Kidney capillary endothelial cell (primary cell): Measurements from ENCODE around the gene PTPN2.
"Not testable (repeated sequence)": the region's sequence is repeated elsewhere in the genome, so short reads cannot be mapped to it uniquely, and the experiment has no call there.

Experiments
- DNase-seq: peaks from one replicate; pipeline ENCODE4 v3.0.0-alpha.2; 2018; ENCODE audit warnings: low spot score

Gene PTPN2

DNA sequence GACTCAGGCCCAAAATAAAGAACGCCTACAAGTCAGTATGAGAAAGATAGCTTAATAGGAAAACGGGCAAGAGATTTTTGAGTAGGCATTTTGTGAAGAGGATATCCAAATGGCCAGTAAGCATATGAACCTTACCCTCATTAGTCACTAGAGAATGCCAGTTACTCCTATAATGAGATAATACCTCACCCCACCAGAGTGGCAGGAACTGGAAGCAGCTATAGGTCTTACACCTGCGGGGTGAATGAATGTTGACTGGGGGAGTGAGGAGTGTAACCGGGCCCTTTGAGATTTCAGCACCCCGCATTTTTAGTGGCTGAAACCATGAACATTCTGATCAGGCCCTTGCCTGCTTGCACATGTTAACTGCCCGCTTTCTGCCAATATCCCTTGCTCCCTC, 7.5 kb upstream of the PTPN2 start:
- DNase-seq = no peak

DNA sequence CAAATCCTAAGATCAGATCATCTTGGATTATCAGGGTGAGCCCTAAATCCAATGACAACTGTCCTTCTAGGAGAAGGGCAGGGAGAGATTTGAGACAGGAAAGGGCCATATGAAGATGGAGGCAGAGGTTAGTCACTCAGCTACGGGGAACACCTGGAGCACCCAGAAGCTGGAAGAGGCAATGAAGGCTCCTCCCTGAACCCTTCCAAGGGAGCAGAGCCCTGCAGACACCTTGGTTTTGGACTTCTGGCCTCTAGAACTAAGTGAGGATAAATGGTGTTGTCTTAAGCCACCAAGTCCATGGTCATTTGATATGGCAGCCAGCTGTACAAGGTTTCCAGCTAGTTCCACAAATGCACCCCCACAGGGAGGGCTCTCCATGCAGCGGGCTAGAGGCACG, 6.9 kb upstream of the PTPN2 start:
- no peak for DNase-seq

DNA sequence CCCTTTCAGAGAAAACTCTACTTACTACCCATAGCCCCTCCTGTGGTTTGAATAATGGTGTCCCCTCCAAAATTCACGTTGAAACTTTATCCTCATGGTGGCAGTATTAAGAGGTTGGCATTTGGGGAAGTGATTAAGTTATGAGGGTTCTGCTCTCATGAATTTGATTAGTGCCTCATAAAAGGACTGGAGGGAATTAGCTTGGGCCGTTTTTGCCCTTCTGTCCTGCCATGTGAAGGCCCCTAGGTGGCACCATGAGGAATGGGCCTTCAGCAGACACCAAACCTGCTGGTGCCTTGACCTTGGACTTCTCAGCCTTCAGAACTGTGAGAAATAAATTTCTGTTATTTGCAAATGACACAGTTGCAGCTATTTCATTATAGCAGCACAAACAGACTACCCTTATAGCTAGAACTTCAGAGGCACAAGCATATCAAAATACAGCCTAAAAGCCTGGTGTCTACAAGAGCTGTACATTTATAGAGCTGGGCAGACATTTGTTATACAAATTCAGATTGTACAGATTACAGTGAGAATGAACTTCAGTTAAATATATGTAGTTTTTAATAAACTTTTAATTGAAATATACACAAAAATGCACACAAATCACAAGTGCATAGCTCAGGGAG, 2.6 kb upstream of the PTPN2 start:
- no peak for DNase-seq

DNA sequence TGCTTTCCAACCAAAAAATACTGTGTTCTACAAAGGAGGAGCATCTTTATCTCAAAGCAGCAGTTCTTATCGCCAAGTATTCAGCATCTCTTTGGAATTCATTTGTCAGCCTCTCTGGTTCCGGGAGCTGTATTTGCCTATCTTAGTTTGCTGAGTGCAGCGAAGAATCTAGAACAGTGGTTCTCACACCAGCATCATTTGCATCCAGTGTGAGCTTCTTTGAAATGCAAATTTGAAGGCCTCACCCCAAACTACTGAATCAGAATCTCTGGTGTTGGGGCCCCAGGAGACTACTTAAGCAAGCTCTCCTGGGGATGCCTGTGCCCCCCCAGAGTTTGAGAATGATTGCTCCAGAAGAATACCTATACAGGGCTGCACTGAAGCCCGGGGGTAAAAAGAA, 1.5 kb upstream of the PTPN2 start:
- DNase-seq = no peak

DNA sequence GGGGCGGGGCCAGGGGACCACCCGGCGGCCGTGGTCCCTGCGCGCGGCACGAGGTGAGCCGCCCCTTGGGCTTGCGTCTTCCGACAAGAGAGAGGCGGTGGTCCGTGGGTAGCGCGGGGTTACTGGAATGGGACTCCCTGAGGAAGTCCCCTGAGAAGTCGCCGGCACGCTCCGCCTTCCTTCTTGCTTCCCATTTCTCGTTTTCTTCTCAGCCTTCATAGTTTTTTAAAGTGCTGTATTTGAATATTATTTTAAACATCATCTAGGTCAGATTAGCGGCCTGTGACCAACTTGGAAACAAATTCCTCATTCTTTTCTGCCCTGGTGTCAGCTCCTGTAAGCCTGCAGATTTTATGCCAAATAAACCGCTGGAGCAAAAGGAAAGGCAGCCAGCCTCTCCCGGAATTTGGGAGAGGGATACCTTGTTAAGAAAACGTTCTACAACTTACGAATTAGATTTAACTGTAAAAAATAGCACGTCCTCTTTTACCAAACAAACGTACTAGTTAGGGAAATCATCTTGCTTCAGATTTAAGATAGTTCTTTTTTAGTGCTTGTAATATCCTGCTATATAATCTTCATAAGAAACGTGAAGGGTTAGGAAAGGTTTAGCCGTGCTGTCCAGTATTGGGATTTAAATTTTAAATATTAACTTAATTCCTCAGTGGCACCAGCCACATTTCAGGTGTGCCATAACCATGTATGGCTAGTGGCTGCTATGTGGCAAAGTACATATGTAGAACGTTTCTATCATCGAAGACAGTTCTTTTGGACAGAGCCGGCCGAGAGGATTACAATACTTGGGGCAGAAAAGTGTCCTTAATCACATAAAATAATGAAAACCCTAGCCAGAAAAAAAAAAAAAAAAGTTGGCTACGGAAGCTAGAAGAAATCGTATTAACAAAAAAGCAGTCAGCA, 628 bp upstream of the PTPN2 start:
- DNase-seq = no peak

DNA sequence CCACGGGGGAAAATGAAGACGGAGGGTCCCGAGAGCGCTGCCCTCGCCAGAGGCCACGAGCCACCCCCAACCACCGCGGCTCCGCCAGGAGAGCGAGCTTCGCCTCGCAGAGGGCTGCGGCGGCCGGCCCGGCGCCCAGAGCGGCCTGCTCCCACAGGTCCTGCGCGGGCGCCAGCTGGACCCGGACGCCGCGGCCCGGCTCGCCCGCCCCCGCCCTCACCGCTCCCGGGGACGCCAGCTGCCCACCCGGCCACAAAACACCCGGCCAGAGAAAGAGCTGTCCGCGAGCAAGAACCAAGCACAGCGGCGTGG, 709 bp downstream of the PTPN2 start:
- no peak for DNase-seq

DNA sequence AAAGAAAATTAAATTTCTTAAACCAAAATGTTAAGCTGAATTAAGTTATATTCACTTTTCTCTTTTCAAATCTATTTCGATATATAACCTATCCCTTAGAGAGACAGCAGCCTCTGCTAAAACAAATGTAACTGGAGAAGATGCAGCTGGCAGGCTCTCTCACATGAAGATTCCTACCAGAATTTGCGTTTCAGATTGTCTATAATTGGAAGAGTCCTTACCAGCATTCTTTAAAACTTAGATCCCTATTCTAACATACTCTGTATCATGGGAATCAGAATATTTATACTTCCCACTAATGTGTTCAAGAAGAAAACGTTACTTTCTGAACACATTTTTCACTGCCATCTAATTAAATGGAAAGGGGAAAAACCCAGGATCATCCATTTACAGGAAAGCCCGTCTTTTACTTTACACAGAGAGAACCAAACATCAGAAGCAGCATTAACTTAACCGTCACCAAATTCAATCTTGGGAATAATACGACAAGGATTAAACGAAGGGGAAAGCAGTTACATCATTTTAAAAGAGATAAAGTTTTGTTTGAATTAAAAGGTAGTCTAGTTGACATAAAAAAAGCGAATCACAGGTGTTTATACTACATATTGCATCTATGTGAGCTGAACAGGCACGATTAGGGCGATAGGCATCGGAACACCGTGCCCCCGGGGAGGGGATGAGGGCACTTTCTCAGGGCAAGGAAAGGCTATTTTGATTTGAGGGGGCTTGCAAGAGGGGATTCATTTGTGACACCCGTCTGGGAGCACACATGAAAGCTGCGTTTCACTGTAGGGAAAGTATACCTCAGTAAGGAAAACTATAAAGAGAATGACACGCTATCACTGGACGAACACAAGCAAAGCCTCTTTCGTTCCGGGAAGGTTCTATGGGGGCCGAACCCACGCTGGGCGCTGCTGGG, 1.3 kb downstream of the PTPN2 start:
- no peak for DNase-seq

DNA sequence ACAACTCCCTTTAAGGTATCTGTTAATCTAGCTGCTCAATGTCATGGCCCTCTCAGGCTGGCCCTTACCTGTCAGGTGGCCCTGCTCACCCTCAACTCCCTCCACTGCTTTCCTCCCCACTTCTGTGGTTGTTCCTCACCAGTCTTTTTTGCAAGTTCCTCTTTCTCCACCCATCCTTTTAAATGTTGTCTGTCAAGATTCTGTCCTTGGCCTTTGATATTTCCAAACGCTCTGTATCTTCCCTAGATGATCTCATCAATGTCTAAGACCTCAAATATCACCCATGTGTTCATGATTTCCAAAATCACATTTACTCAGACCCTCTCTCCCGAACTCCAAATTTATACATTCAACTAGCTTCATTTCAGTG, 3.5 kb downstream of the PTPN2 start:
- DNase-seq = no peak

DNA sequence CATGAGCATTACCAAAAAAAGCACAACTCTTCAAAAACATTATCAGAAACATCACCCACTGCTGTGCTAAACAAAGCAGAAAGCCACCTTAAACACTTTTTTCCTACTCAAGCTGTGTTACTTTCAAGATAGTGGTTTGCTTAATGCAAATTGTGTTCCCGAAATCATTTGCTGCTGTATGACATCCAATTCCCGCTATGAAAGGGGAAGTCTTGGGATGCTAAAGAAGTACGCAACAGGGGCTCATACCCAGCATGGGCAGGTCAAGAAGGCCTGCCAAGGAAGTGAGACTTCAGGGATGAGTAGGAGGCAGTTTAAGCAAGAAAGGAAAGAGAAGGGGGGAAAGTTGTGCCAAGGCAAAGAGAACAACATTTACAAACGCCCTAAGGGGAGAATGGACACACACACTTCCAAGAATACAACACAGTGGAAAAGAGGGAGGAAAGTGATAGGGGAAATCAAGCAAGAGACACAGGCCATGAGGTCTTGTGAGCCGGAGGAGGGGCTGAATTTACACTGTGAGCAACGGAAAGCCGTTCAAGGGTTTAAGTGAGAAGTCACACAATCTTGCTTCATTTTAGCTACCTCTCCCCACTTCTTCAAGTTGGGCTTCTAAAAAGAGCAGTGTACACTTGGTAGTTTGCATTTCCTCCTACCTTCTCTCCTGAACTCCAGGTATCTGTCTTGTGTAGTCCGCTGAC, 4.0 kb downstream of the PTPN2 start:
- DNase-seq = no peak

DNA sequence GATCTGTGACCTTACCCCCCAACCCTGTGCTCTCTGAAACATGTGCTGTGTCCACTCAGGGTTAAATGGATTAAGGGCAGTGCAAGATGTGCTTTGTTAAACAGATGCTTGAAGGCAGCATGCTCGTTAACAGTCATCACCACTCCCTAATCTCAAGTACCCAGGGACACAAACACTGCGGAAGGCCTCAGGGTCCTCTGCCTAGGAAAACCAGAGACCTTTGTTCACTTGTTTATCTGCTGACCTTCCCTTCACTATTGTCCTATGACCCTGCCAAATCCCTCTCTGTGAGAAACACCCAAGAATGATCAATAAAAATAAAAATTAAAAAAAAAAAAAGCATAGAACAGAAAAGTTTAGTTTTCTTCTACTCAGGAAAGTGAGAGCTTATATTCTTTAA, 9.0 kb downstream of the PTPN2 start:
- DNase-seq = not testable (repeated sequence)

DNA sequence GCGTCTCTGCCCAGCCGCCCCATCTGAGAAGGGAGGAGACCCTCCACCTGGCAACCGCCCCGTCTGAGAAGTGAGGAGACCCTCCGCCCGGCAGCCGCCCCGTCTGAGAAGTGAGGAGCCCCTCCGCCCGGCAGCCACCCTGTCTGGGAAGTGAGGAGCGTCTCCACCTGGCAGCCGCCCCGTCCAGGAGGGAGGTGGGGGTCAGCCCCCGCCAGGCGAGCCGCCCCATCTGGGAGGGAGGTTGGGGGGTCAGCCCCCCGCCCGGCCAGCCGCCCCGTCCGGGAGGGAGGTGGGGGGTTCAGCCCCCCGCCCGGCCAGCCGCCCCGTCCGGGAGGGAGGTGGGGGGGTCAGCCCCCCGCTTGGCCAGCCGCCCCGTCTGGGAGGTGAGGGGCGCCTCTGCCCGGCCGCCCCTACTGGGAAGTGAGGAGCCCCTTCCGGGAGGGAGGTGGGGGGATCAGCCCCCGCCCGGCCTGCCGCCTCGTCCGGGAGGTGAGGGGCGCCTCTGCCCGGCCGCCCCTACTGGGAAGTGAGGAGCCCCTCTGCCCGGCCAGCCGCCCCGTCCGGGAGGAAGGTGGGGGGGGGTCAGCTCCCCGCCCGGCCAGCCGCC, 10.0 kb downstream of the PTPN2 start:
- DNase-seq = not testable (repeated sequence)

DNA sequence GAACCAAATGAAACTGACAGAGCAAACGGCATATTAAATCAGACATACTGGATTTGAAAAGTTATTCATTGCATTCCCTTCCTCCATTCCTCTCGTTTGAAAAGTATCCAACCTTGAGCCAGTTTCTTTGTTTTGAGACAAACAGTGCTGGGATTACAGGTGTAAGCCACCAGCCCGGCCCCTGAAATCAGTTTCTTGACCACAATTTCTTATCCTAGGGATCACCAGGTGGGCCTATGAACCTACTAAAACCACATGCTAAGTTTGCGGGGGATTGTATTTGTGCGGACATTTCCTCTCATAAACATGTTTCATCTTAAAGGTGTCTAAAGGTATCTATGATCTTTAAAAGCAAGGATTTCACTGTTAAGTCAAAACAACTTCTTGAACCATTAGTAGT, 11.6 kb downstream of the PTPN2 start:
- no peak for DNase-seq

DNA sequence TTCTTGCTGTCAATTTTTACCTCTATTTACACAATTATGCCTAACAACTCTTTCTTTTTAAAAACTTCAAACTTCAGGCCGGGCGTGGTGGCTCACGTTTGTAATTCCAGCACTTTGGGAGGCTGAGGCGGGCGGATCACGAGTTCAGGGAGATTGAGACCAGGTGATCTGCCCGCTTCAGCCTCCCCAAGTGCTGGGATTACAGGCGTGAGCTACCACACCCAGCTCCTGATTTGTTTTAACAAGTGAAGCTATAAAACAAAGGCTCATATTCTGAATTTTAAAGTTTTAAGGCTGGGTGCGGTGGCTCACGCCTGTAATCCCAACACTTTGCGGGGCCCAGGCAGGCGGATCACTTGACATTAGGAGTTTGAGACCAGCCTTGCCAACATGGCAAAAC, 15.5 kb downstream of the PTPN2 start:
- DNase-seq = no peak

DNA sequence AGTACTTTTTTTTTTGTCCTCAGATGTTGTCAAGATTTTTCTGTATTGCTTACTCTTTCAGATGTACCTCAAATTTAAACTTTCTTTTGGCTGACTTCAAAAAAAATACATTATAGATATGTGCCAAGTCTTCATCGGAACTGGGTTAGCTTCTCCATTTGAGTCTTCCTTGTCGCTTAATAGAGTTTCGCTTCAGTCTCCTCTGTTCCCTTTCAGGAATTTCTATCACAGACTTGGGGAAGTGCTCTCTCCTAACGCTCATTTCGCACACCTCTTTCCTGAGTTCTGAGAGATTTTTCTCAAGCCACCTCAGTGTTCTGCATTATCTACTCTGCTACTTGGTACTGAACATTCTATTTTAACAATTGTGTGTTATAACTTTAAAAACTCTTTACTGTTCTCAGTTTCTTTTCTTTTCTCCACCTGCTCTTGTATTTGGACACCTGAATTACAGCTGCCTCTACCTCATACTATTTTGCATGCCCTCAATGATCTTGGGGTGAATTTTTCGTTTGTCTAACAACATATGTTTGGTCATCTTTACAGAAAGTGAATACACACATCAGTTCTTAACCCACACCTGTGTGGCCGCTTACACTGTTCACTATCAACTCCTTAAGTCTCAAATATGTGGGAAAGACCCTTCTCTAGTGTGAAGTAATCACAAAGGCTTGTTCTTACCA, 16.5 kb downstream of the PTPN2 start:
- no peak for DNase-seq

DNA sequence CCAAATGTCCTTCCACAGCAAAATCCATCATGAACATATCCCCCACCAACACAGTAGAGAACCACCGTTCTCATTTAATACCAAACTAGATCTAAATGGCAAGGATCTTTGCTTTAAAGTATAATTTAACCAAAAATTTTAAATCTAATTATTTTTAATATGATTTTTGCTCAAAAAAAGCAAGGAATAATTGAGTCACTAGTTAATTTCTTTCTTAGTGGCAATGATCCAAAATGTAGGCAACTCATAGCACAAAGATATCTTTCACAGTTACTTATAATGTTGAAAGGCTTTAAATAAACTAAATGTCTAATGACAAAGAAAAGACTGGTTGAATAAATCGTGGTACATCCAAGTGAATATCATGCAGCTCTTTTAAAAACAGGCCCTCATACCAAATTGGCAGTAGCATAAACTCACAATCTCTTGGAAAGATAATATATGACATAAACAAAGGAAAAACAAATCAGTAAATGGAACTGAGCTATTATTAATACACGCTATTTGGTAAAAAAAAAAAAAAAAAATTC, 20.3 kb downstream of the PTPN2 start:
- no peak for DNase-seq

DNA sequence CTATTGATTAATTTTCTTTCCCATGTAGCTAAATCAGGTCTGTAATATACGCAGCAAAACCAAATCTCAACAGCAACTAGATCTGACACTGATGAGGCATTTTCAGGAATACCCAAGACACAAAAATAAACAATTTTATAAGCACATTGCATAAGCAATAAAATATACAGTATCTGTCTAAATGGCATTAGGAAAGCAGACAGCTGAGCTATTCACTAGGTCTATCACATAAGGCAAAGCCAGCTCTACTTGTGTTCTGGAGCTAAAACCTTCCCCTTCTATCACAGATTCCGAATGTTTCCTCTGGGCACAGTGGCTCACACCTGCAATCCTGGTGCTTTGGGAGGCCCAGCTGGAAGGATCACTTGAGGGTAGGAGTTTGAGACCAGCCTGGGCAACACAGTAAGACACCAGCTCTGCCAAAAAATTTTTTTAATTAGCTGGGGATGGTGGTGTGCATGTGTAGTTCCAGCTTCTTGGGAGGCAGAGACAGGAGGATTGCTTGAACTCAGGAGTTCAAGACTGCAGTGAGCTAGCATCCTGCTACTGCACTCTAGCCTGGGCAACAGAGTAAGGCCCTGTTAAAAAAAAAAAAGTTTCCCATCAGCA, 21.1 kb downstream of the PTPN2 start:
- no peak for DNase-seq

DNA sequence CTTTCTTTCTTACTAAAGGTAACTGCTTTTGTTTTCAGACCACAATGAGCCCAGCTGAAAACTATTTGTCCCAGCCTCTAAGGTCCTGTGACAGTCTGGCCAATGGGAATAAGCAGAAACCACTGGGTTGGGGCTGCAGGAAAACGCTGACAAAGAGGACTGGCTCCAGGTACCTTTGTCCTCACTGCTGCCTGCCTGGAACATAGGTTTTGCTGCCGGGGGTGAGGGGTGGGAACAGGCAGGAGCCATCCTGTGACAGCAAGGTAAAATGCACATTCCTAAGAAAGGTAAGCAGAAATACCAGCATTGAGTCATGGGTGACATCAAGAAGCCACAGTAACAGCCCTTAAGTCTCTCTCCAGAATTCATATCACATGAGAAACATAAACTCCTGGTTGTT, 21.6 kb downstream of the PTPN2 start:
- DNase-seq = no peak

DNA sequence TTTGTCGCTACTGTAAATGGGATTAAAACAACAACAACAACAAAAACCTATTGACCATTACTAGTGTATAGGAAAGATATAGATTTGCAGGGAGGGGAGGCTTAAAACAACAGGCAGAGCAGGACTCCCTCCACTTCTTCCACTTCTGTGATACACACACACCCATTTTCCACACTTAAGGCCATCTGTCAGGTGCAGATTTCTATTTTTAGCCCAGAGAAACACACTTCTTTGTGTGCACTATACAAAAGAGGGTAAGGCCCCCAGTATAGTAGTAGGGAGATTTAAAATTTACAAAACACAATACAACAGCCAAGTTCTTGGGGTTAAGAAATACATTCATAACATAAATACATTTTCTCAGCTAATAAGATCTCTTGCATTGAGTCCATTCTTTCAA, 22.4 kb downstream of the PTPN2 start:
- DNase-seq = no peak

DNA sequence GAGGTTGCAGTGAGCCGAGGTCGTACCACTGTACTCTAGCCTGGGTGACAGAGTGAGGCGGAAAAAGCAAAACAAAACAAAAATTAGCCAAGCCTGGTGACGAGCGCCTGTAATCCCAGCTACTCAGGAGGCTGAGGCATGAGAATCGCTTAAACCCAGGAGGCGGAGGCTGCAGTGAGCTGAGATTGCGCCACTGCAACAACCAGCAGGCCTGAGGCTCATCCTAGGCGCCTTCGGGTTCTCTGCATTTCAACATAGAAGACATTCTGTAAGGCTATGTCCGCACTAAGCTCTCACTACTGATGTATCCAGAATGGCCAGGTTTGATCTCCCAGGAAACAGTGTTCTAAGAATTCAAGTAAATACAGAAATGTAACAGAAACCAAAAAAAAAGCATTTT, 23.5 kb downstream of the PTPN2 start:
- no peak for DNase-seq

DNA sequence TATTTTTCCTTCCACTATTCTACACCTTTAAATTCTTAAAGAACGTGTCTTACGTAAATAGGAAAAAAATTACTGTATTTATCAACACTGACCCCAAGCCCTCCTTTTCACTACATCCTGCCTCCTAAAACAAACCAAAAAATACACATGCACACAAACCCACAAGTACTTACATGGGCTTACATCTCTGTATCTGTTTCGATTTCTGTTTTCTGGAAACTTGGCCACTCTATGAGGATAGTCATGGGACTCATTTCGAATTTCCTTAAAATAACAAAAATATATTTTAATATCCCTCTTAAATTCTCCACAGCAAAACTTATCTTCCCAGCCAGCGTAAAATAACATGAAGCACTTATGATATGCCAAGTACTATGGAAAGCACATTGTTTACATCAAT, 25.0 kb downstream of the PTPN2 start:
- DNase-seq = no peak
